Measurements from ENCODE around the gene EEF2KMT.

GRCh38 chr16:5070431-5071186, 27.0 kb downstream of the EEF2KMT start:
- TF ChIP-seq, protein P1, sequence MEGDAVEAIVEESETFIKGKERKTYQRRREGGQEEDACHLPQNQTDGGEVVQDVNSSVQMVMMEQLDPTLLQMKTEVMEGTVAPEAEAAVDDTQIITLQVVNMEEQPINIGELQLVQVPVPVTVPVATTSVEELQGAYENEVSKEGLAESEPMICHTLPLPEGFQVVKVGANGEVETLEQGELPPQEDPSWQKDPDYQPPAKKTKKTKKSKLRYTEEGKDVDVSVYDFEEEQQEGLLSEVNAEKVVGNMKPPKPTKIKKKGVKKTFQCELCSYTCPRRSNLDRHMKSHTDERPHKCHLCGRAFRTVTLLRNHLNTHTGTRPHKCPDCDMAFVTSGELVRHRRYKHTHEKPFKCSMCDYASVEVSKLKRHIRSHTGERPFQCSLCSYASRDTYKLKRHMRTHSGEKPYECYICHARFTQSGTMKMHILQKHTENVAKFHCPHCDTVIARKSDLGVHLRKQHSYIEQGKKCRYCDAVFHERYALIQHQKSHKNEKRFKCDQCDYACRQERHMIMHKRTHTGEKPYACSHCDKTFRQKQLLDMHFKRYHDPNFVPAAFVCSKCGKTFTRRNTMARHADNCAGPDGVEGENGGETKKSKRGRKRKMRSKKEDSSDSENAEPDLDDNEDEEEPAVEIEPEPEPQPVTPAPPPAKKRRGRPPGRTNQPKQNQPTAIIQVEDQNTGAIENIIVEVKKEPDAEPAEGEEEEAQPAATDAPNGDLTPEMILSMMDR (IDR thresholded peaks at IDR 0.05), result no peak
- TF ChIP-seq POLR2A (IDR thresholded peaks at IDR 0.05), result no peak

Measured in adrenal gland (tissue), 5 donors.